A549 (cell line): ENCODE measurements around the gene POU6F1. TPM values are rescaled to one million over a fixed set of nuclear protein-coding genes. Genes with fewer than 3 reads are reported as not detected.
A peak's percentile ranks its signal among the peaks of the same experiment; 100 is the strongest.

Source experiments
- ATAC-seq, 2 experiments: fragments of 200-7000 bp in 1 of 2; fragments of >200 bp in 1 of 2; cut with Nextera tagmentation in 1 of 2; cut with Tn5 transposase in 1 of 2; 3 replicates each; pipeline versions ENCODE4 v1.8.0 to v1.9.1; 2018 to 2020; ENCODE audit warnings: mild to moderate bottlenecking in 1 of 2, moderate library complexity in 1 of 2
- CTCF ChIA-PET: fragments of 300-600 bp; sonication (Branson Sonifier 250); formaldehyde crosslinking; extraction: SDS; loops from one replicate; lab custom pipeline; 2021; ENCODE audit warnings: antibody characterized with exemption, inconsistent platforms; lab: Yijun Ruan, JAX
- POLR2A ChIA-PET: fragments of 350-600 bp; formaldehyde crosslinking; extraction: SDS; loops from one replicate; lab custom pipeline; 2021; ENCODE audit warnings: antibody characterized with exemption, inconsistent platforms; lab: Yijun Ruan, JAX
- DNase-seq, 2 experiments: peaks; one replicate each; pipeline versions ENCODE4 v3.0.0 to v3.0.0-alpha.2; 2011 to 2016; ENCODE audit warnings: low read depth in 1 of 2, low spot score in 1 of 2
- FAIRE-seq: peaks from 2 replicates; lab custom pipeline; 2011; peaks lifted over from hg19 to GRCh38; lab: Jason Lieb, UNC
- H3K27ac ChIP-seq, 2 experiments: fragments of >200 bp; sonication (Bioruptor Twin); formaldehyde crosslinking; 3 replicates each; pipeline ENCODE4 v1.5.1; 2016 to 2017
- H3K4me1 ChIP-seq: fragments of >200 bp; sonication (Bioruptor Twin); formaldehyde crosslinking; 3 replicates; pipeline ENCODE4 v1.6.1; 2016
- H3K4me2 ChIP-seq: fragments of >200 bp; sonication (Bioruptor Twin); formaldehyde crosslinking; 3 replicates; pipeline ENCODE4 v1.6.1; 2016
- H3K4me3 ChIP-seq: fragments of >200 bp; sonication (Bioruptor Twin); formaldehyde crosslinking; 3 replicates; pipeline ENCODE4 v1.5.1; 2016
- H3K9me3 ChIP-seq: fragments of >200 bp; sonication (Bioruptor Twin); formaldehyde crosslinking; 3 replicates; pipeline ENCODE4 v1.6.1; 2016
- CEBPB ChIP-seq, 2 experiments: fragments of >200 bp in 1 of 2; sonication (Bioruptor Twin) in 1 of 2; formaldehyde crosslinking in 1 of 2; IDR thresholded peaks; 2 replicates each; pipeline ENCODE4 v1.6.1; 2012 to 2016
- EHF ChIP-seq: fragments of 250-450 bp; sonication (Bioruptor Pico); IDR thresholded peaks from 2 replicates; pipeline ENCODE4 v1.5.0; 2020; ENCODE audit warnings: mild to moderate bottlenecking
- EHMT2 ChIP-seq: fragments of 200-600 bp; sonication (generic); IDR thresholded peaks from 2 replicates; pipeline ENCODE4 v1.6.1; 2016; ENCODE audit warnings: antibody characterized with exemption, low read depth, mild to moderate bottlenecking, moderate library complexity
- MAFK ChIP-seq: fragments of 450-650 bp; IDR thresholded peaks from 2 replicates; pipeline ENCODE4 v1.6.1; 2014; ENCODE audit not compliant: partially characterized antibody
- NR3C1 ChIP-seq: fragments of >200 bp; sonication (Bioruptor Twin); formaldehyde crosslinking; IDR thresholded peaks from 3 replicates; pipeline ENCODE4 v1.6.1; 2017
- PHF8 ChIP-seq: fragments of 200-600 bp; sonication (generic); IDR thresholded peaks from 2 replicates; pipeline ENCODE4 v1.6.1; 2016; ENCODE audit warnings: low read depth, mild to moderate bottlenecking, antibody characterized with exemption, moderate library complexity, borderline replicate concordance
- POLR2A ChIP-seq: IDR thresholded peaks from 2 replicates; pipeline ENCODE4 v1.6.1; 2012; ENCODE audit warnings: mild to moderate bottlenecking, low read length
- RARB ChIP-seq: fragments of 250-450 bp; sonication (Bioruptor Pico); IDR thresholded peaks from 2 replicates; pipeline ENCODE4 v1.8.0; 2021; ENCODE audit warnings: mild to moderate bottlenecking, moderate library complexity
- RCOR1 ChIP-seq: fragments of 150-350 bp; IDR thresholded peaks from 2 replicates; pipeline ENCODE4 v1.6.1; 2014; ENCODE audit warnings: antibody characterized with exemption, low read length, low read depth
- ZC3H11A ChIP-seq: fragments of 450-650 bp; IDR thresholded peaks from 2 replicates; pipeline ENCODE4 v1.6.1; 2014; ENCODE audit warnings: antibody characterized with exemption, mild to moderate bottlenecking
- ZFP36 ChIP-seq: fragments of 450-650 bp; IDR thresholded peaks from 2 replicates; pipeline ENCODE4 v1.6.1; 2014; ENCODE audit warnings: borderline replicate concordance; ENCODE audit not compliant: partially characterized antibody
- ZSCAN20 ChIP-seq: fragments of 250-450 bp; sonication (Bioruptor Pico); IDR thresholded peaks from 2 replicates; pipeline ENCODE4 v1.8.0; 2022; ENCODE audit warnings: mild to moderate bottlenecking, moderate library complexity
- WGBS: methylation state at CpG from one replicate; pipeline ENCODE4 v1.1.6; 2017; ENCODE audit errors: missing lambda C conversion rate; 5-methylcytosine and 5-hydroxymethylcytosine counted together
- polyA plus RNA-seq, 4 experiments: library from polyadenylated mRNA; depleted of rRNA in 3 of 4; stranded (reverse); fragments of >200 nt; fragmentation: RNase III in 1 of 4; extraction: RNeasy Plus Mini Kit Qiagen cat#74134 plus additional on column Dnase treatment in 1 of 4; gene quantifications; 2 replicates in 3 of 4; 3 replicates in 1 of 4; pipeline ENCODE4 v1.2.3, GENCODE V29; 2011 to 2017
- TF ChIP-seq, protein P1 (sequence below): IDR thresholded peaks from 2 replicates; pipeline ENCODE4 v1.6.1; 2012
- TF ChIP-seq, protein P2 (sequence below): fragments of 450-650 bp; IDR thresholded peaks from 2 replicates; pipeline ENCODE4 v1.6.1; 2014; ENCODE audit warnings: antibody characterized with exemption
- TF ChIP-seq, protein P3 (sequence below): fragments of 200-600 bp; sonication (generic); IDR thresholded peaks from 2 replicates; pipeline ENCODE4 v1.6.1; 2016; ENCODE audit warnings: antibody characterized with exemption, mild to moderate bottlenecking, moderate library complexity

The POU6F1 gene
- polyA plus RNA-seq, 2 of the 4 experiments (the other 2 are of a cell fraction): 0.58 to 1.3 TPM

DNA sequence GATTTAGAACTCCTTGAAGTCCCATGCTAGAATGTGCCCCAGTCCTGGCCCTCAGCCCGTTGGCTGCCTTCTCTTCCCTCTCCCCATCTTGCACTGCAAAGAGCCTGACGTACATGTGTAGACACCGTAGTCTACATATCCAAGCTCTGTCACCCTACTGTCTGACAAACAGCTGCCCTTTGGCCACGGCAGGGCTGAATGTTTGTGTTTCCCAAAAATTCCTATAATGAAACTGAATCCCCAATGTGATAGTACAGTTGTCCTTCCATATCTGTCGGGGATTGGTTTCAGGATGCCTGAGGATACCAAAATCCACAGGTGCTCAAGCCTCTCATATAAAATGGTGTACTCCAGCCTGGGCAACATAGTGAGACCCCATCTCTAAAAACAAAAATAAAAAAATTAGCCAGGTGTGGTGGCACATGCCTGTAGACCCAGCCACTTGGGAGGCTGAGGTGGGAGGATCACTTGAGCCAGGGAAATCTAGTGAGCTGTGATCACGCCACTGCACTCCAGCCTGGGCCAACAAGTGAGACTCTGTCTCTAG is 32.6 kb downstream of the POU6F1 start:
- DNase-seq (no peak), FAIRE-seq (no peak), ATAC-seq (no peak)
- H3K9me3 ChIP-seq: no peaks in the 10 kb centered on the region
- 78% methylated on average over 6 of the region's 6 CpGs for WGBS
- TF ChIP-seq, protein P1, sequence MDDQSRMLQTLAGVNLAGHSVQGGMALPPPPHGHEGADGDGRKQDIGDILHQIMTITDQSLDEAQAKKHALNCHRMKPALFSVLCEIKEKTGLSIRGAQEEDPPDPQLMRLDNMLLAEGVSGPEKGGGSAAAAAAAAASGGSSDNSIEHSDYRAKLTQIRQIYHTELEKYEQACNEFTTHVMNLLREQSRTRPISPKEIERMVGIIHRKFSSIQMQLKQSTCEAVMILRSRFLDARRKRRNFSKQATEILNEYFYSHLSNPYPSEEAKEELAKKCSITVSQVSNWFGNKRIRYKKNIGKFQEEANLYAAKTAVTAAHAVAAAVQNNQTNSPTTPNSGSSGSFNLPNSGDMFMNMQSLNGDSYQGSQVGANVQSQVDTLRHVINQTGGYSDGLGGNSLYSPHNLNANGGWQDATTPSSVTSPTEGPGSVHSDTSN: no peak
- no peak for TF ChIP-seq NR3C1
- TF ChIP-seq MAFK: no peak
- POLR2A ChIA-PET: interaction anchor here (1.0 kb wide), 1 partner anchor 33 kb away, joined by 3 read pairs; the partner anchor contains the start of gene POU6F1
- CTCF ChIA-PET: interaction anchor here (0.8 to 1.7 kb wide), 4 partner anchors 9 to 85 kb away, joined by 3 to 6 read pairs (median 4); partner anchors contain the start of gene SMAGP
- H3K27ac ChIP-seq: no peak overlapping the region
- no peak overlapping the region for H3K4me2 ChIP-seq
- no peak overlapping the region for H3K4me3 ChIP-seq
- no peaks in the 10 kb centered on the region for H3K4me1 ChIP-seq

DNA sequence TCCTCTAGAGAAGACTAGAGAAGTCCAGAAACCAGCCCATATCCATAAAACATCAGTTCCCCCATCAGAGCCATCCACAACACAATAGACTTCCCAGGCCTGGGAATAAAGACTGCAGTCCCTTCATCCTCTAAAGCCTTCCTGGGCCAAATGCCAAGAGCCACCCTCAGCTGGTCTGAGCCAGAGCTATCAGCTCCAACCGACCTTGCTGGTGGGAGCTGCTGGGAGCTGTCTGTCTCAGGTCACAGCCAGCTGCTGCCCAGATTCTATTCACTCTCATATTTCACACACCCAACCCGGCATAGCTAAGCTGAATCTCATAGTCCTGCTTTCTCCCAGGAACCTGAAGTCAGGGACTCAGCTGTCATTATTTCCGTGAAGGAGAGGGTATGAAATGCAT is 34.0 kb downstream of the POU6F1 start:
- no peak overlapping the region for H3K27ac ChIP-seq
- no peak for FAIRE-seq

DNA sequence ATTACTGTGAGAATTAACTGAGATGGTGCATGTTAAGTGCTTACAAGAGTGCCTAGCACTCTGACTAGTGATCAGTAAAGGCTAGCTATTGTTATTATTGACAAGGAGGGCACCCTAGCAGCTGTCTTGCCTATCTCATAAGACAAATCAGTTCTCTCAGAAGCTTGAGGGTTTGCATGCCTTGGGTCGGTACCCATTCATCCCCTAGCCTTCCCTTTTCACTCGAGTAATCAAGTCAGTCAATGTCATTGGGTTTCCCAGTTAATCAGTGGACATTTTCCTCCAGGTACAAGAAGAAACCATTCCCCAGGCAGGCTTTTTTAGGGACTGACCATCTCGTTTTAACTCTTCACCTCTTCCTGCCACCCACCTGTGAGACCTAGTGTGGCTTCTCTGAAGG is 34.5 kb downstream of the POU6F1 start:
- ATAC-seq (no peak), DNase-seq (no peak), FAIRE-seq (no peak)
- ChIA-PET CTCF (no interaction called here), POLR2A (no interaction called here)
- H3K9me3 ChIP-seq: no peaks in the 10 kb centered on the region
- no peak overlapping the region for H3K4me2 ChIP-seq
- H3K27ac ChIP-seq: no peak overlapping the region
- TF ChIP-seq ZC3H11A: no peak
- TF ChIP-seq, protein P2, sequence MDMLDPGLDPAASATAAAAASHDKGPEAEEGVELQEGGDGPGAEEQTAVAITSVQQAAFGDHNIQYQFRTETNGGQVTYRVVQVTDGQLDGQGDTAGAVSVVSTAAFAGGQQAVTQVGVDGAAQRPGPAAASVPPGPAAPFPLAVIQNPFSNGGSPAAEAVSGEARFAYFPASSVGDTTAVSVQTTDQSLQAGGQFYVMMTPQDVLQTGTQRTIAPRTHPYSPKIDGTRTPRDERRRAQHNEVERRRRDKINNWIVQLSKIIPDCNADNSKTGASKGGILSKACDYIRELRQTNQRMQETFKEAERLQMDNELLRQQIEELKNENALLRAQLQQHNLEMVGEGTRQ: no peak
- no peak for TF ChIP-seq EHMT2
- TF ChIP-seq PHF8: no peak
- no peak for TF ChIP-seq ZFP36
- TF ChIP-seq CEBPB (IDR thresholded peaks at IDR 0.05): no peak
- no peak overlapping the region for H3K4me3 ChIP-seq
- WGBS: 46% methylated on average over 3 of the region's 3 CpGs
- H3K4me1 ChIP-seq: no peaks in the 10 kb centered on the region

More for the DNA sequence above, 34.0 kb downstream of the POU6F1 start:
- 56% methylated on average over 3 of the region's 3 CpGs for WGBS
- no peaks in the 10 kb centered on the region for H3K4me1 ChIP-seq
- H3K9me3 ChIP-seq: no peaks in the 10 kb centered on the region
- ChIA-PET POLR2A (no interaction called here), CTCF (interaction anchor here (1.0 kb wide), 1 partner anchor 8 kb away, joined by 3 read pairs; no protein-coding TSS in a partner anchor)
- DNase-seq (no peak), ATAC-seq (peak; percentile 47 to 54; a peak in 3 of 6 replicates)
- no peak overlapping the region for H3K4me2 ChIP-seq
- TF ChIP-seq RARB (CRISPR knock-in tag) (no peak), EHF (no peak), RCOR1 (no peak)
- no peak overlapping the region for H3K4me3 ChIP-seq

DNA sequence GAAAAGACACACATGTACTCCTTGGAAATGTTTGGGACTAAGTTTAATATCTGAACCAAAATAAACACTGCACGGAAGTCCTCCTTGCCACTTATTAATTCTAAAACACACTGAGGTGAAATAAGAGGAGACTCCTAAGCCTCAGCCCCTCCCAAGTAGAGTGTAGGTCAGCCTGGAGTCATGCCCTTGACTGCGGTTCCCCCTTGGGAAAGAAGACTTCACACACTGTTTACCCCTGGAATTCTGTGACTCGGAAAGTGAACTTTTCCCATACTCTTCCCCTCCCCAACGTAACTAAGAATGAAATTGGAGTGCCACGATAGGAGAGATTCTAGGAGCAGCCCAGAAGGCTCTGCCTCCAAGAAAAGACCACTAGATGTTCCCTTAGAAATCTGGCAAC is 36.3 kb downstream of the POU6F1 start:
- no peak for FAIRE-seq
- CTCF ChIA-PET: no interaction called here
- no peaks in the 10 kb centered on the region for H3K4me1 ChIP-seq
- H3K4me3 ChIP-seq: no peak overlapping the region
- TF ChIP-seq, protein P3, sequence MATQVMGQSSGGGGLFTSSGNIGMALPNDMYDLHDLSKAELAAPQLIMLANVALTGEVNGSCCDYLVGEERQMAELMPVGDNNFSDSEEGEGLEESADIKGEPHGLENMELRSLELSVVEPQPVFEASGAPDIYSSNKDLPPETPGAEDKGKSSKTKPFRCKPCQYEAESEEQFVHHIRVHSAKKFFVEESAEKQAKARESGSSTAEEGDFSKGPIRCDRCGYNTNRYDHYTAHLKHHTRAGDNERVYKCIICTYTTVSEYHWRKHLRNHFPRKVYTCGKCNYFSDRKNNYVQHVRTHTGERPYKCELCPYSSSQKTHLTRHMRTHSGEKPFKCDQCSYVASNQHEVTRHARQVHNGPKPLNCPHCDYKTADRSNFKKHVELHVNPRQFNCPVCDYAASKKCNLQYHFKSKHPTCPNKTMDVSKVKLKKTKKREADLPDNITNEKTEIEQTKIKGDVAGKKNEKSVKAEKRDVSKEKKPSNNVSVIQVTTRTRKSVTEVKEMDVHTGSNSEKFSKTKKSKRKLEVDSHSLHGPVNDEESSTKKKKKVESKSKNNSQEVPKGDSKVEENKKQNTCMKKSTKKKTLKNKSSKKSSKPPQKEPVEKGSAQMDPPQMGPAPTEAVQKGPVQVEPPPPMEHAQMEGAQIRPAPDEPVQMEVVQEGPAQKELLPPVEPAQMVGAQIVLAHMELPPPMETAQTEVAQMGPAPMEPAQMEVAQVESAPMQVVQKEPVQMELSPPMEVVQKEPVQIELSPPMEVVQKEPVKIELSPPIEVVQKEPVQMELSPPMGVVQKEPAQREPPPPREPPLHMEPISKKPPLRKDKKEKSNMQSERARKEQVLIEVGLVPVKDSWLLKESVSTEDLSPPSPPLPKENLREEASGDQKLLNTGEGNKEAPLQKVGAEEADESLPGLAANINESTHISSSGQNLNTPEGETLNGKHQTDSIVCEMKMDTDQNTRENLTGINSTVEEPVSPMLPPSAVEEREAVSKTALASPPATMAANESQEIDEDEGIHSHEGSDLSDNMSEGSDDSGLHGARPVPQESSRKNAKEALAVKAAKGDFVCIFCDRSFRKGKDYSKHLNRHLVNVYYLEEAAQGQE: no peak
- TF ChIP-seq POLR2A (no peak), ZSCAN20 (no peak)
- no peaks in the 10 kb centered on the region for H3K9me3 ChIP-seq
- POLR2A ChIA-PET: no interaction called here
- no peak for DNase-seq
- no peak overlapping the region for H3K27ac ChIP-seq
- 65% methylated on average over 5 of the region's 5 CpGs for WGBS
- H3K4me2 ChIP-seq: no peak overlapping the region
- ATAC-seq: no peak
